ENCODE results near the gene SEPTIN1.

DNA sequence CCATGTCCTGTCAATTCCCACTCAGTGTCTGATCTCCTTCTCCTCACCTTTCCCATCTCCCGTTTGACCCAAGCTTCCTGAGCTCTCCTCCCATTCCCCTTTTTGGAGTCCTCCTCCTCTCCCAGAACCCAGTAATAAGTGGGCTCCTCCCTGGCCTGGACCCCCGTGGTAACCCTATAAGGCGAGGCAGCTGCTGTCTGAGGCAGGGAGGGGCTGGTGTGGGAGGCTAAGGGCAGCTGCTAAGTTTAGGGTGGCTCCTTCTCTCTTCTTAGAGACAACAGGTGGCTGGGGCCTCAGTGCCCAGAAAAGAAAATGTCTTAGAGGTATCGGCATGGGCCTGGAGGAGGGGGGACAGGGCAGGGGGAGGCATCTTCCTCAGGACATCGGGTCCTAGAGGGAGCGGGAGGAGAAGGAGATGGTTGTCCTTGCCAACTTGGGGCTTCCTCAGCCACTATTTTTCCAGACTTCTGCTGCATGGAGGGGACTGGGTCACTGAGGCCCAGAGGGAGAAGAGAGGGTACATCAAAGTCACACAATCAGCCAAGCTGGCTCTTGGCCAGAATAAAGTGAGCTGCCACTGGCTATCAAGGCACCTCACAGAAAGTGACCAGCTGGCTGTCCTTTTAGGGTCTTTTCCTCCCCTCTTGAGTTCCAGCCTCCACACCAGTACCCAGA, 10.2 kb downstream of the SEPTIN1 start:
- TF ChIP-seq, protein P1, sequence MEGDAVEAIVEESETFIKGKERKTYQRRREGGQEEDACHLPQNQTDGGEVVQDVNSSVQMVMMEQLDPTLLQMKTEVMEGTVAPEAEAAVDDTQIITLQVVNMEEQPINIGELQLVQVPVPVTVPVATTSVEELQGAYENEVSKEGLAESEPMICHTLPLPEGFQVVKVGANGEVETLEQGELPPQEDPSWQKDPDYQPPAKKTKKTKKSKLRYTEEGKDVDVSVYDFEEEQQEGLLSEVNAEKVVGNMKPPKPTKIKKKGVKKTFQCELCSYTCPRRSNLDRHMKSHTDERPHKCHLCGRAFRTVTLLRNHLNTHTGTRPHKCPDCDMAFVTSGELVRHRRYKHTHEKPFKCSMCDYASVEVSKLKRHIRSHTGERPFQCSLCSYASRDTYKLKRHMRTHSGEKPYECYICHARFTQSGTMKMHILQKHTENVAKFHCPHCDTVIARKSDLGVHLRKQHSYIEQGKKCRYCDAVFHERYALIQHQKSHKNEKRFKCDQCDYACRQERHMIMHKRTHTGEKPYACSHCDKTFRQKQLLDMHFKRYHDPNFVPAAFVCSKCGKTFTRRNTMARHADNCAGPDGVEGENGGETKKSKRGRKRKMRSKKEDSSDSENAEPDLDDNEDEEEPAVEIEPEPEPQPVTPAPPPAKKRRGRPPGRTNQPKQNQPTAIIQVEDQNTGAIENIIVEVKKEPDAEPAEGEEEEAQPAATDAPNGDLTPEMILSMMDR (IDR thresholded peaks at IDR 0.05) = no peak
- TF ChIP-seq POLR2A (IDR thresholded peaks at IDR 0.05) = no peak

All from lower leg skin (tissue), 3 donors.